ENCODE results near the gene PROSER2.
A peak's percentile ranks its signal among the peaks of the same experiment; 100 is the strongest.

The PROSER2 gene

GRCh38 chr10:11806706-11807105 lies 16.4 kb upstream of the PROSER2 start:
- no peak for DNase-seq

GRCh38 chr10:11808808-11809207 lies 14.3 kb upstream of the PROSER2 start:
- no peak for DNase-seq

- DNase-seq, result peak; percentile 47
Measured at GRCh38 chr10:11810313-11810766, 12.8 kb upstream of the PROSER2 start.

GRCh38 chr10:11810973-11811372 lies 12.2 kb upstream of the PROSER2 start:
- no peak for DNase-seq

GRCh38 chr10:11813177-11813576 lies 10.0 kb upstream of the PROSER2 start:
- DNase-seq, result no peak

GRCh38 chr10:11813855-11814567 lies 9.1 kb upstream of the PROSER2 start:
- peak; percentile 22 for DNase-seq

GRCh38 chr10:11819027-11819426 lies 4.1 kb upstream of the PROSER2 start:
- DNase-seq, result no peak

GRCh38 chr10:11822026-11822756 lies 965 bp upstream of the PROSER2 start:
- DNase-seq, result no peak

GRCh38 chr10:11822809-11823121 lies 391 bp upstream of the PROSER2 start:
- DNase-seq, result no peak

- DNase-seq, result no peak
Measured at GRCh38 chr10:11823989-11824346, 812 bp downstream of the PROSER2 start.

GRCh38 chr10:11824376-11824775 lies 1.2 kb downstream of the PROSER2 start:
- no peak for DNase-seq

- no peak for DNase-seq
Measured at GRCh38 chr10:11824825-11825224, 1.7 kb downstream of the PROSER2 start.

GRCh38 chr10:11825796-11826414 lies 2.7 kb downstream of the PROSER2 start:
- no peak for DNase-seq

- DNase-seq, result no peak
Measured at GRCh38 chr10:11827006-11827405, 3.9 kb downstream of the PROSER2 start.

GRCh38 chr10:11827414-11827813 lies 4.3 kb downstream of the PROSER2 start:
- no peak for DNase-seq

- no peak for DNase-seq
Measured at GRCh38 chr10:11828682-11829284, 5.6 kb downstream of the PROSER2 start.

GRCh38 chr10:11830836-11831519 lies 7.8 kb downstream of the PROSER2 start:
- DNase-seq, result no peak

- no peak for DNase-seq
Measured at GRCh38 chr10:11831520-11831951, 8.4 kb downstream of the PROSER2 start.

- no peak for DNase-seq
Measured at GRCh38 chr10:11832042-11832441, 8.9 kb downstream of the PROSER2 start.

- no peak for DNase-seq
Measured at GRCh38 chr10:11835061-11835460, 11.9 kb downstream of the PROSER2 start.

- DNase-seq, result no peak
Measured at GRCh38 chr10:11835704-11836103, 12.5 kb downstream of the PROSER2 start.

GRCh38 chr10:11837372-11838161 lies 14.4 kb downstream of the PROSER2 start:
- DNase-seq, result no peak

Data from fibroblast of skin of right biceps (primary cell).